ENCODE data around the gene CADM2. TPM values are rescaled to one million over a fixed set of nuclear protein-coding genes. Genes with fewer than 3 reads are reported as not detected.

The CADM2 gene
- total RNA-seq, 4 donors from 2014 or later: 15.6 to 51.8 (median 37.4) TPM

- WGBS, 2 donors: 39 to 41% methylated on average over 1 of the region's 1 CpG
- TF ChIP-seq EP300 (IDR thresholded peaks at IDR 0.05) (no peak), POLR2A (IDR thresholded peaks at IDR 0.05) (no peak), CTCF (IDR thresholded peaks at IDR 0.05) (no peak)
- DNase-seq (ENCODE audit: low spot score in 2 of 2): no peak
- H3K4me1 ChIP-seq: peaks cover 0 to 5% (median 0%) of the 10 kb centered on the region in 4 donors
- no peaks in the 10 kb centered on the region for H3K27me3 ChIP-seq
- no peak overlapping the region for H3K4me3 ChIP-seq
- H3K36me3 ChIP-seq: no peaks in the 10 kb centered on the region
- H3K27ac ChIP-seq: no peak overlapping the region
- no peaks in the 10 kb centered on the region for H3K9me3 ChIP-seq
These were observed 311.7 kb downstream of the CADM2 start for GRCh38 chr3:85270488-85270887.

GRCh38 chr3:85271911-85272310 lies 313.1 kb downstream of the CADM2 start:
- H3K27me3 ChIP-seq: no peaks in the 10 kb centered on the region
- peaks cover 0 to 5% (median 0%) of the 10 kb centered on the region in 4 donors for H3K4me1 ChIP-seq
- no peak for DNase-seq (ENCODE audit: low spot score in 2 of 2)
- no peak overlapping the region for H3K27ac ChIP-seq
- TF ChIP-seq EP300 (IDR thresholded peaks at IDR 0.05) (no peak), CTCF (IDR thresholded peaks at IDR 0.05) (no peak), POLR2A (IDR thresholded peaks at IDR 0.05) (no peak)
- H3K4me3 ChIP-seq: no peak overlapping the region
- no peaks in the 10 kb centered on the region for H3K9me3 ChIP-seq
- H3K36me3 ChIP-seq: no peaks in the 10 kb centered on the region

- Histone ChIP-seq H3K9me3 (no peaks in the 10 kb centered on the region), H3K27me3 (no peaks in the 10 kb centered on the region), H3K27ac (no peak overlapping the region), H3K4me1 (no peaks in the 10 kb centered on the region), H3K4me3 (no peak overlapping the region), H3K36me3 (no peaks in the 10 kb centered on the region)
- DNase-seq (ENCODE audit: low spot score in 2 of 2): no peak
- TF ChIP-seq POLR2A (IDR thresholded peaks at IDR 0.05) (no peak), EP300 (IDR thresholded peaks at IDR 0.05) (no peak)
These were observed 329.5 kb downstream of the CADM2 start for GRCh38 chr3:85288257-85288656.

- no peaks in the 10 kb centered on the region for H3K27me3 ChIP-seq
- H3K4me1 ChIP-seq: no peaks in the 10 kb centered on the region
- no peaks in the 10 kb centered on the region for H3K36me3 ChIP-seq
- no peak overlapping the region for H3K4me3 ChIP-seq
- DNase-seq (ENCODE audit: low spot score in 2 of 2): no peak
- TF ChIP-seq CTCF (IDR thresholded peaks at IDR 0.05) (no peak), POLR2A (IDR thresholded peaks at IDR 0.05) (no peak), EP300 (IDR thresholded peaks at IDR 0.05) (no peak)
- no peak overlapping the region for H3K27ac ChIP-seq
- no peaks in the 10 kb centered on the region for H3K9me3 ChIP-seq
These were observed 338.5 kb downstream of the CADM2 start for GRCh38 chr3:85297291-85297690.

- H3K9me3 ChIP-seq: no peaks in the 10 kb centered on the region
These were observed 339.2 kb downstream of the CADM2 start for GRCh38 chr3:85298032-85298431.

More at GRCh38 chr3:85298032-85298431, 339.2 kb downstream of the CADM2 start:
- Histone ChIP-seq H3K27me3 (no peaks in the 10 kb centered on the region), H3K4me3 (no peak overlapping the region), H3K4me1 (no peaks in the 10 kb centered on the region), H3K36me3 (no peaks in the 10 kb centered on the region), H3K27ac (no peak overlapping the region)
- DNase-seq (ENCODE audit: low spot score in 2 of 2): no peak
- no peak for TF ChIP-seq EP300 (IDR thresholded peaks at IDR 0.05)
- no peak for TF ChIP-seq CTCF (IDR thresholded peaks at IDR 0.05)
- TF ChIP-seq POLR2A (IDR thresholded peaks at IDR 0.05): no peak
- WGBS, 2 donors: 67 to 79% methylated on average over 1 of the region's 1 CpG
